ENCODE results near the gene MLEC. TPM values are rescaled to one million over a fixed set of nuclear protein-coding genes. Genes with fewer than 3 reads are reported as not detected.

Gene MLEC
- total and polyA plus RNA-seq, 2 of the 13 experiments (the other 11 are each of a cell fraction or from before 2014, with no cell fraction given): 49.8 to 156 TPM

DNA sequence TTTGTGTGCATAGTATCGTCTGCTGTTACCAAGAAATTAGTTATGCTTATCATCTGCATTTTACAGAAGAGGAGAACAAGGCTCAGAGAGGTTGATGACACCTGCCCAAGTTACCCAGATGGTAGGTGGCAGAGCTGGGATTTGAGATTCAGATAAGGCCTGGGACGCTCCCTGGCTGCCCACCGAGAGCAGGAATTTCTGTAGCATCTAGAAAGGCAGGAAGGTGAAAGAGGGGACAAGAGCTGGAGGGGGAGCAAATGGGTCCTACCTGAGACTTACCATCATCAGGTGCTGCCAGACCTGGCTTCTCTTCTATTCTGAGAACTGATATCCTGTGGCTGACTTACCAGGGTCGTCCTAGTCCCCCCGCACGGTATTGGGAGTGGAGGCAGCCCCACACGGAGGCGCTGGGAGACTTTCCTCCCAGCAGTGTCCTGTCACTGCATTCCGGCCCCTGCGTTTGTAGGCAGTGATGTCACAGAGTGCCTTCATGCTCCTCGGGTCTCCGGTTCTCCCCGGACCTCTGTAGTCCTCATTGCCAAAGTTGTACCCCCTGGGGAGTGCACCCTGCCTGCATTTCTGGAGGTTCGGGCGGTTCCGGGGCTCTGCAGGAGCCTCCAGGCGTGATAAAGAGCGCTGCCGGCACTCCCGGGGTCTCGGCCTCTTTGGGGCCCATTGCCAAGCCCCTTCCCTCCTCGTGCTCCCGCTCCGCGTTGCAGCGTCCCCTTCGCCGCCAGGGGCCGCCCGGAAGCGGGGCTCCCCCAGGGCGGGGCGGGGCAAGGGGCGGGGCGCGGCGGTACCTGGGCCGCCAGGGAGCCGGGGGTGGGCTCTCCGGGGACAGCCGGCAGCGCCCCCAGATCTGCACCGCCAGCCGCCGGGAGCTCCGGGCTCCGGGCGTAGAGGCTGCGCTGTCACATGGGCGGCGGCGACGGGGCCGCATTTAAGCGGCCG, 46.9 kb upstream of the MLEC start, which contains the start of gene CABP1 (continued):
- TF ChIP-seq ZNF441 (CRISPR knock-in tag; IDR thresholded peaks at IDR 0.05; ENCODE audit: borderline replicate concordance) (no peak), CREB1 (IDR thresholded peaks at IDR 0.05) (0 out of 2 replicates have a peak, but pooled peaks have one; percentile 2), CREB1 (CRISPR knock-in tag; IDR thresholded peaks at IDR 0.05) (no peak), CHD4 (IDR thresholded peaks at IDR 0.05; ENCODE audit: borderline replicate concordance, low read length) (no peak), SP1 (IDR thresholded peaks at IDR 0.05) (no peak), SP1 (CRISPR knock-in tag; IDR thresholded peaks at IDR 0.05) (peak; percentile 39; the same call in 1 of the 2 replicates), ZNF331 (CRISPR knock-in tag; IDR thresholded peaks at IDR 0.05) (no peak), AKAP8 (CRISPR knock-in tag; IDR thresholded peaks at IDR 0.05) (no peak), SCMH1 (CRISPR knock-in tag; IDR thresholded peaks at IDR 0.05; ENCODE audit: borderline replicate concordance) (no peak), ZMAT5 (CRISPR knock-in tag; IDR thresholded peaks at IDR 0.05; ENCODE audit: borderline replicate concordance, low read depth) (no peak), ZNF792 (CRISPR knock-in tag; IDR thresholded peaks at IDR 0.05) (no peak), NAIF1 (CRISPR knock-in tag; IDR thresholded peaks at IDR 0.05; ENCODE audit: borderline replicate concordance) (no peak), ZNF30 (CRISPR knock-in tag; IDR thresholded peaks at IDR 0.05) (no peak), ZNF350 (CRISPR knock-in tag; IDR thresholded peaks at IDR 0.05; ENCODE audit: borderline replicate concordance, low read depth) (no peak), HOMEZ (CRISPR knock-in tag; IDR thresholded peaks at IDR 0.05; ENCODE audit: low read depth) (no peak), ZNF83 (CRISPR knock-in tag; IDR thresholded peaks at IDR 0.05; ENCODE audit: borderline replicate concordance) (no peak), ETV5 (CRISPR knock-in tag; IDR thresholded peaks at IDR 0.05; ENCODE audit: borderline replicate concordance) (peak; percentile 55; the same call in 1 of the 2 replicates), REST (IDR thresholded peaks at IDR 0.05; ENCODE audit: borderline replicate concordance in 1 of 2, low read depth in 1 of 2, low read length in 2 of 2) (no peak; a peak in 1 of 4 replicates), ADNP (CRISPR knock-in tag; IDR thresholded peaks at IDR 0.05) (no peak), POLR2A (IDR thresholded peaks at IDR 0.05; ENCODE audit: insufficient read depth in 1 of 2, low read depth in 2 of 2, low read length in 2 of 2) (no peak)
- TF ChIP-seq, protein P1, sequence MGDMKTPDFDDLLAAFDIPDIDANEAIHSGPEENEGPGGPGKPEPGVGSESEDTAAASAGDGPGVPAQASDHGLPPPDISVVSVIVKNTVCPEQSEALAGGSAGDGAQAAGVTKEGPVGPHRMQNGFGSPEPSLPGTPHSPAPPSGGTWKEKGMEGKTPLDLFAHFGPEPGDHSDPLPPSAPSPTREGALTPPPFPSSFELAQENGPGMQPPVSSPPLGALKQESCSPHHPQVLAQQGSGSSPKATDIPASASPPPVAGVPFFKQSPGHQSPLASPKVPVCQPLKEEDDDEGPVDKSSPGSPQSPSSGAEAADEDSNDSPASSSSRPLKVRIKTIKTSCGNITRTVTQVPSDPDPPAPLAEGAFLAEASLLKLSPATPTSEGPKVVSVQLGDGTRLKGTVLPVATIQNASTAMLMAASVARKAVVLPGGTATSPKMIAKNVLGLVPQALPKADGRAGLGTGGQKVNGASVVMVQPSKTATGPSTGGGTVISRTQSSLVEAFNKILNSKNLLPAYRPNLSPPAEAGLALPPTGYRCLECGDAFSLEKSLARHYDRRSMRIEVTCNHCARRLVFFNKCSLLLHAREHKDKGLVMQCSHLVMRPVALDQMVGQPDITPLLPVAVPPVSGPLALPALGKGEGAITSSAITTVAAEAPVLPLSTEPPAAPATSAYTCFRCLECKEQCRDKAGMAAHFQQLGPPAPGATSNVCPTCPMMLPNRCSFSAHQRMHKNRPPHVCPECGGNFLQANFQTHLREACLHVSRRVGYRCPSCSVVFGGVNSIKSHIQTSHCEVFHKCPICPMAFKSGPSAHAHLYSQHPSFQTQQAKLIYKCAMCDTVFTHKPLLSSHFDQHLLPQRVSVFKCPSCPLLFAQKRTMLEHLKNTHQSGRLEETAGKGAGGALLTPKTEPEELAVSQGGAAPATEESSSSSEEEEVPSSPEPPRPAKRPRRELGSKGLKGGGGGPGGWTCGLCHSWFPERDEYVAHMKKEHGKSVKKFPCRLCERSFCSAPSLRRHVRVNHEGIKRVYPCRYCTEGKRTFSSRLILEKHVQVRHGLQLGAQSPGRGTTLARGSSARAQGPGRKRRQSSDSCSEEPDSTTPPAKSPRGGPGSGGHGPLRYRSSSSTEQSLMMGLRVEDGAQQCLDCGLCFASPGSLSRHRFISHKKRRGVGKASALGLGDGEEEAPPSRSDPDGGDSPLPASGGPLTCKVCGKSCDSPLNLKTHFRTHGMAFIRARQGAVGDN (CRISPR knock-in tag; IDR thresholded peaks at IDR 0.05): peak; percentile 56
